ENCODE data around the gene ADGRA1.

Gene ADGRA1

GRCh38 chr10:133162178-133162909 lies 74.6 kb downstream of the ADGRA1 start:
- H3K79me2 ChIP-seq (ENCODE audit: low read length) = no peaks in the 10 kb centered on the region
- no peaks in the 10 kb centered on the region for H4K20me1 ChIP-seq (ENCODE audit: insufficient read depth, low read length)
- H3K27ac ChIP-seq (ENCODE audit: low read length) = no peak overlapping the region
- H3K36me3 ChIP-seq (replicated peaks; ENCODE audit: insufficient read depth, low read length) = no peaks in the 10 kb centered on the region
- no peaks in the 10 kb centered on the region for H3F3A ChIP-seq (ENCODE audit: insufficient read depth, low read length)
- H3K9ac ChIP-seq (ENCODE audit: low read length) = no peak overlapping the region
- TF ChIP-seq EZH2 (optimal IDR thresholded peaks at IDR 0.05; ENCODE audit: low read depth, low read length) (no peak), EZH2phosphoT487 (IDR thresholded peaks at IDR 0.05; ENCODE audit: low read length) (no peak), CTCF (IDR thresholded peaks at IDR 0.05; ENCODE audit: low read length) (no peak)
- H3K27me3 ChIP-seq (replicated peaks; ENCODE audit: insufficient read depth, low read length) = peaks cover 32% of the 10 kb centered on the region
- DNase-seq = no peak
- no peaks in the 10 kb centered on the region for H3K9me2 ChIP-seq (replicated peaks; ENCODE audit: insufficient read depth, low read length)
- no peaks in the 10 kb centered on the region for H3K9me3 ChIP-seq (replicated peaks; ENCODE audit: insufficient read depth, low read length)
- no peak overlapping the region for H3K4me2 ChIP-seq (ENCODE audit: low read depth, low read length)
- no peak overlapping the region for H2AFZ ChIP-seq (ENCODE audit: low read length)
- no peaks in the 10 kb centered on the region for H3K4me1 ChIP-seq (ENCODE audit: low read length)
- no peak overlapping the region for H3K4me3 ChIP-seq (ENCODE audit: low read length)

DNA sequence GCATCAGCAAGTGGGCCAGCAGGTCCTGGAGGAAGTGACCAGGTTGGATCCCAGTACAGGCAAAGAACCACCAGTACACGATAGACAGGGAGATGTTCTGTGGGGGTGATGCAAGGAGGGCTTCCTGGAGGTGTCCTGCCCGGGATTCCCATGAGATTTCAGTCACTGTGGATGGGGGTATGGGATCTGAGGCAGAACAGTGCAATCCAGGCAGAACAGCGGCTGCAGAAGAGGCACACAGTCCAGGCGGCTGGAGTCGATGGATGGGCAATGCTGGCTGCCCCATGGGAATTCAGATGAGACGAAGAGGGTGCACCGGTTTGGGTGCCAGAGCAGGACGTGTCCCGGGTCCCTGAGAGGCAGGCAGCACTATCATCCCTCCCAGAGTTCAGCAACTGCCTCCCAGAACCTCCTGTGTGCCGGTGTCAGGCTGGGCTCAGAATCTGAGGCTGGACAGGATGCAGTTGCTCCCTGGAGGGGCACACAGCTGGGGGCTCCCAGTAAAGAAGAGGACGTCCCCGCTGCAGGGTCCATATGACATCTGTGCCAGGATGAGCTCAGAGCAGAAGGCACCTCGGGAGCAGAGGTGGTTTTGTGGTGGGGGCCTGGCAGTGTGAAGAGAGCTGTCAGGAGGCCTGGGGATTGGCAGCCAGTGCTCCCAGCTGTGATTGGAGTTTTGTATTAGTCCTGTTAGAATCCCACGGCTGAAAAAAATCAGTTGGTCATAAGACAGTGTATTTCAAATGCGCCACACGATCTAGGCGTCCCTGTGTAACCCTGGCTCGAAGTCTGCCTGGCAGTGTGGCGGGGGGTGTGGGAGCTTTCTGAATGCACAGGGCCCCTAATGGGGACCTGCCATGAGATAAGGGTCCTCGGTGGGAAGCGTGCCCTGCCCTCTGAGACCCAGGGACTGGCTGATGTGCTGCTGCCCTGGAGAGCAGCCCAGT lies 75.5 kb downstream of the ADGRA1 start:
- no peaks in the 10 kb centered on the region for H3K4me1 ChIP-seq (ENCODE audit: low read length)
- DNase-seq = no peak

More for the DNA sequence above, 75.5 kb downstream of the ADGRA1 start:
- Histone ChIP-seq H3K79me2 (ENCODE audit: low read length) (no peaks in the 10 kb centered on the region), H3K36me3 (replicated peaks; ENCODE audit: insufficient read depth, low read length) (no peaks in the 10 kb centered on the region), H4K20me1 (ENCODE audit: insufficient read depth, low read length) (no peaks in the 10 kb centered on the region), H3K27ac (ENCODE audit: low read length) (no peak overlapping the region), H3K4me3 (ENCODE audit: low read length) (no peak overlapping the region), H3K4me2 (ENCODE audit: low read depth, low read length) (no peak overlapping the region), H3K9ac (ENCODE audit: low read length) (no peak overlapping the region), H3F3A (ENCODE audit: insufficient read depth, low read length) (no peaks in the 10 kb centered on the region), H3K9me3 (replicated peaks; ENCODE audit: insufficient read depth, low read length) (no peaks in the 10 kb centered on the region), H3K9me2 (replicated peaks; ENCODE audit: insufficient read depth, low read length) (no peaks in the 10 kb centered on the region), H2AFZ (ENCODE audit: low read length) (no peak overlapping the region), H3K27me3 (replicated peaks; ENCODE audit: insufficient read depth, low read length) (peaks cover 38% of the 10 kb centered on the region)
- TF ChIP-seq EZH2phosphoT487 (IDR thresholded peaks at IDR 0.05; ENCODE audit: low read length) (no peak), CTCF (IDR thresholded peaks at IDR 0.05; ENCODE audit: low read length) (no peak), EZH2 (optimal IDR thresholded peaks at IDR 0.05; ENCODE audit: low read depth, low read length) (no peak)

Data from MM.1S (cell line).